Uterus (tissue), 2 donors: ENCODE results near the gene RBM10.

Source experiments
- CTCF ChIP-seq, 4 experiments: fragments of 200-600 bp in 2 of 4; fragments of 450-650 bp in 2 of 4; sonication (generic) in 2 of 4; IDR thresholded peaks; one replicate each; pipeline ENCODE4 v1.5.1; 2016 to 2019; ENCODE audit warnings: antibody characterized with exemption in 4 of 4, mild to moderate bottlenecking in 2 of 4, moderate library complexity in 1 of 4
- POLR2A ChIP-seq, 2 donors: fragments of 450-650 bp; IDR thresholded peaks; one replicate each; pipeline ENCODE4 v1.6.1; 2016; ENCODE audit warnings: antibody characterized with exemption in 2 of 2, mild to moderate bottlenecking in 1 of 2, moderate library complexity in 1 of 2

GRCh38 chrX:47218920-47219815, 74.1 kb downstream of the RBM10 start:
- TF ChIP-seq POLR2A (IDR thresholded peaks at IDR 0.05) (no peak), CTCF (IDR thresholded peaks at IDR 0.05) (no peak)
